ENCODE data around the gene CCT2.

The CCT2 gene

DNA sequence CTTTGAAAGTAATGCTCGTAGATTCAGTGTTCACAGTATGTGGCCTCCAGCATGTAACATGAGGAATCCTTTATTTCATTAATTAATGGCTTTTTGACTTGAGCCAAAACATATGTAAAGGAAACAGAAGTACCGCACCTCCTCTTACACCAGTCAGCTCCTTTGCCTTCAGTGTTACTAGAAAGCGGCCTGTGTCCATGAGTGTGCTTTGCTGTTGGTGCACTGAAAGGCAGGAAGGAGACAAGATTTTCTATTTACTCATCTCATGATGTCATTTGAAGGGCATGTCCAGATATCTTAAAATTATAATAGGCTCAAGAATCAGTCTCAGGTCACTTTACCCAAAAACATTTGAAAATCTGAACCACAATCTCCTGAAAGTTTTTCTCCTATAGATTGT, 9.9 kb upstream of the CCT2 start:
- Histone ChIP-seq H3K36me3 (peaks cover 42% of the 10 kb centered on the region), H3K9me3 (no peaks in the 10 kb centered on the region), H3K4me1 (ENCODE audit: control insufficient read depth in 1 of 2, insufficient read depth in 1 of 2, low read depth in 1 of 2, low read length in 1 of 2) (no peaks in the 10 kb centered on the region), H3K27me3 (no peaks in the 10 kb centered on the region), H3K27ac (no peak overlapping the region), H3K4me3 (ENCODE audit: low read depth in 1 of 2, low read length in 1 of 2) (no peak overlapping the region)
- TF ChIP-seq, protein P1, sequence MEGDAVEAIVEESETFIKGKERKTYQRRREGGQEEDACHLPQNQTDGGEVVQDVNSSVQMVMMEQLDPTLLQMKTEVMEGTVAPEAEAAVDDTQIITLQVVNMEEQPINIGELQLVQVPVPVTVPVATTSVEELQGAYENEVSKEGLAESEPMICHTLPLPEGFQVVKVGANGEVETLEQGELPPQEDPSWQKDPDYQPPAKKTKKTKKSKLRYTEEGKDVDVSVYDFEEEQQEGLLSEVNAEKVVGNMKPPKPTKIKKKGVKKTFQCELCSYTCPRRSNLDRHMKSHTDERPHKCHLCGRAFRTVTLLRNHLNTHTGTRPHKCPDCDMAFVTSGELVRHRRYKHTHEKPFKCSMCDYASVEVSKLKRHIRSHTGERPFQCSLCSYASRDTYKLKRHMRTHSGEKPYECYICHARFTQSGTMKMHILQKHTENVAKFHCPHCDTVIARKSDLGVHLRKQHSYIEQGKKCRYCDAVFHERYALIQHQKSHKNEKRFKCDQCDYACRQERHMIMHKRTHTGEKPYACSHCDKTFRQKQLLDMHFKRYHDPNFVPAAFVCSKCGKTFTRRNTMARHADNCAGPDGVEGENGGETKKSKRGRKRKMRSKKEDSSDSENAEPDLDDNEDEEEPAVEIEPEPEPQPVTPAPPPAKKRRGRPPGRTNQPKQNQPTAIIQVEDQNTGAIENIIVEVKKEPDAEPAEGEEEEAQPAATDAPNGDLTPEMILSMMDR (IDR thresholded peaks at IDR 0.05), result no peak

DNA sequence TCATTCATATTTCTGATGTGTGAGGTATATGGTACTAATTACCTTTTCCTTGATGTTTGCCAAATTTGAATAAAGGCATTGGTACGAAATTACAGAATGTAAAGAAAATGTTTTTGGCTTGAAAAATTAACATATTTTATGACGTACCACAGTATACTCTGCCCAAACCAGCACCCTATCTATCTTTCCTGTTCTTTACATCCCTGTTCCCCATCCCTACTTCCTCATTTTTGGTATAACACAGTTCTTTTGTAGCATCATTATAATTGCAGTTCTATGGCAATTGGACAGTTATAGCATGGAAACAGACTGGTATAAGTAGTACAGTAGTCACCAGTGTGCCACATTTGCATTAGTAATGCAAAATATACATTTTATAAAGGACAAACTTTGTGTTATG, 7.0 kb upstream of the CCT2 start:
- Histone ChIP-seq H3K4me3 (ENCODE audit: low read depth in 1 of 2, low read length in 1 of 2) (no peak overlapping the region), H3K27me3 (no peaks in the 10 kb centered on the region), H3K9me3 (no peaks in the 10 kb centered on the region), H3K27ac (no peak overlapping the region), H3K36me3 (peaks cover 23% of the 10 kb centered on the region), H3K4me1 (ENCODE audit: control insufficient read depth in 1 of 2, insufficient read depth in 1 of 2, low read depth in 1 of 2, low read length in 1 of 2) (no peaks in the 10 kb centered on the region)
- TF ChIP-seq, protein P1 (IDR thresholded peaks at IDR 0.05), result no peak

DNA sequence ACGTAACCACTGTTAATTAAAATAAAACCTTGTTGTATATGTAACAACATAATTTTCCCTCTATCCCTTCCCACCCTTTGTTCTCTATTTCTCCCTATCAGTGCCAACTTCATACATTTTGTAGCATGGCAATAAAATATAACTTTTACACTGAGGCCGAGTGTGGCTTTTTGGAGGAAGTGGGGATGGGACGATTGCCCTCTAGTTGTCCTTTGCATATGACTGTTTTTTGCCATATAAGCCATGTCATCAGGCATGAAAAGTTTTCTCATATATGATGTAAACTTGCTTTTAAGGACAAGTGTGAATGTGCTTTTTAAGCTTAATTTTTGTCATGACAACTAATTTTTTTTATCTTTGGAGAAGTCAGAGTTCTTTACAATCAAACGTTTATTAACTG, 6.2 kb upstream of the CCT2 start:
- Histone ChIP-seq H3K27ac (no peak overlapping the region), H3K9me3 (no peaks in the 10 kb centered on the region), H3K4me1 (ENCODE audit: control insufficient read depth in 1 of 2, insufficient read depth in 1 of 2, low read depth in 1 of 2, low read length in 1 of 2) (no peaks in the 10 kb centered on the region), H3K36me3 (peaks cover 15% of the 10 kb centered on the region), H3K4me3 (ENCODE audit: low read depth in 1 of 2, low read length in 1 of 2) (no peak overlapping the region), H3K27me3 (no peaks in the 10 kb centered on the region)
- TF ChIP-seq, protein P1 (IDR thresholded peaks at IDR 0.05), result no peak

DNA sequence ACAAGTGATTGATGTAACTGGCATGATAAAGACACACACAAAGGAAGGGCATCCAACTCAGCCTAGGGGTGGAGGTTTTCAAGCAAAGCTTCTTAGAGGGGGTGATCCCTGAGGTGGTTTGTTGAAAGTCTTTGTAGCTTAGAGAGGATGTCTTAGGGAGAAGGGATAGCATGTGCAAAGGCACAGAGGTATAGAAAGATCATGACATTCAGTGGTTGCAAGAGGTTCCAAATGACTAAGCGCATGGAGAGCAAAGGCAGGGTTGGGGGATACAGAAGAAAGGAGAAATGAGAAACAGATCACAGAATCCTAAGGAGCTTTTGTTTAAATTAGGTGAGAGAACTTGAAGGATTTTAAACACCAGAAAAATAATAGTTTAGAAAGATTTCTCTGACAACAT, 5.2 kb upstream of the CCT2 start:
- Histone ChIP-seq H3K9me3 (no peaks in the 10 kb centered on the region), H3K27me3 (no peaks in the 10 kb centered on the region), H3K4me1 (ENCODE audit: control insufficient read depth in 1 of 2, insufficient read depth in 1 of 2, low read depth in 1 of 2, low read length in 1 of 2) (peaks cover 3 to 4% of the 10 kb centered on the region in 2 experiments), H3K36me3 (peaks cover 5% of the 10 kb centered on the region), H3K27ac (no peak overlapping the region), H3K4me3 (ENCODE audit: low read depth in 1 of 2, low read length in 1 of 2) (no peak overlapping the region)
- TF ChIP-seq, protein P1 (IDR thresholded peaks at IDR 0.05), result no peak

DNA sequence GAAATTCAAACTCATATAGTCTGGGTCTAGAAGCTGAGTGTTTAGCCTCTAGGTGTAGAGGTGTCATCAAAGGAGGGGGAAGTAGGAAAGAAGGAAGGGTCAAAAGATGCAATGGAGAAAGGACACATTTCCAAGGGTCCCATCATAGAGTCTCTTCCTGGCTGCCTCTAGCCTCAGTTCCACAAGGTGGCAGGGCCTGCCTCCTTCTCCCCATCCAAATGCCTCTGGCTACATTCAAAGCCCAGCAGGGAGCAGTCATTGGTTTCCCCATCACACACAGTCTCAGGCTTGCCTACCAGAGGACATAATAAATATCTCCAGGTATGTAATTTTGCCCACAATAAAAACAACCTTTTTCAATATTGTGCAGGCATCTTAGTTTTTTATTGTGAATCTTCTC, 2.1 kb upstream of the CCT2 start:
- no peaks in the 10 kb centered on the region for H3K27me3 ChIP-seq
- H3K9me3 ChIP-seq, result no peaks in the 10 kb centered on the region
- TF ChIP-seq, protein P1 (IDR thresholded peaks at IDR 0.05), result no peak
- H3K4me3 ChIP-seq (ENCODE audit: low read depth in 1 of 2, low read length in 1 of 2), result no peak overlapping the region
- H3K4me1 ChIP-seq (ENCODE audit: control insufficient read depth in 1 of 2, insufficient read depth in 1 of 2, low read depth in 1 of 2, low read length in 1 of 2), result peaks cover 9% of the 10 kb centered on the region in 2 experiments
- H3K27ac ChIP-seq, result no peak overlapping the region
- H3K36me3 ChIP-seq, result no peaks in the 10 kb centered on the region

DNA sequence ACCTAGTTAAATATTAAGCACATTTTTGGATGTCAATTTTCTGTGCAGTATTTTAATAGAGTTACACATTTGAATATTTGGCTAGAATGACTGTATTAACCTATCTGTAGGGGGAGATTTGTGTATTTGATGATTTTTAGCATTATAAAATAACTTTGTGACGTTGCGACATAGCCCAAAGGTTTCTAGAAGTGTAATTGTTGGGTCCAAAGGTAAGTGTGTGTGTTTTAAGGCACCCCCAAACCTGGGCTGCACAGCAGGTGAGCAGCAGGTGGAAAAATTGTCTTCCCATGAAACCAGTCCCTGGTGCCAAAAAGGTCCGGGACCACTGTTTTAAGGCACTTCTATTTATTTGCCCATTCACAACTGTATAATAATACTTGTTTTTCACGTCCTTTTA, 3.3 kb downstream of the CCT2 start:
- H3K4me1 ChIP-seq (ENCODE audit: control insufficient read depth in 1 of 2, insufficient read depth in 1 of 2, low read depth in 1 of 2, low read length in 1 of 2), result peaks cover 9% of the 10 kb centered on the region in 2 experiments
- H3K36me3 ChIP-seq, result peaks cover 27% of the 10 kb centered on the region
- TF ChIP-seq, protein P1 (IDR thresholded peaks at IDR 0.05), result no peak

More for the DNA sequence above, 3.3 kb downstream of the CCT2 start:
- H3K4me3 ChIP-seq (ENCODE audit: low read depth in 1 of 2, low read length in 1 of 2), result no peak overlapping the region
- no peaks in the 10 kb centered on the region for H3K27me3 ChIP-seq
- no peaks in the 10 kb centered on the region for H3K9me3 ChIP-seq
- no peak overlapping the region for H3K27ac ChIP-seq

Data from neutrophil (primary cell).